ENCODE results near the gene KCNK10. TPM values are rescaled to one million over a fixed set of nuclear protein-coding genes. Genes with fewer than 3 reads are reported as not detected.

Gene KCNK10
- total and polyA plus RNA-seq, 2 of the 8 experiments (the other 6 are each of a cell fraction or from before 2014, with no cell fraction given), result 0.45 to 0.63 TPM

DNA sequence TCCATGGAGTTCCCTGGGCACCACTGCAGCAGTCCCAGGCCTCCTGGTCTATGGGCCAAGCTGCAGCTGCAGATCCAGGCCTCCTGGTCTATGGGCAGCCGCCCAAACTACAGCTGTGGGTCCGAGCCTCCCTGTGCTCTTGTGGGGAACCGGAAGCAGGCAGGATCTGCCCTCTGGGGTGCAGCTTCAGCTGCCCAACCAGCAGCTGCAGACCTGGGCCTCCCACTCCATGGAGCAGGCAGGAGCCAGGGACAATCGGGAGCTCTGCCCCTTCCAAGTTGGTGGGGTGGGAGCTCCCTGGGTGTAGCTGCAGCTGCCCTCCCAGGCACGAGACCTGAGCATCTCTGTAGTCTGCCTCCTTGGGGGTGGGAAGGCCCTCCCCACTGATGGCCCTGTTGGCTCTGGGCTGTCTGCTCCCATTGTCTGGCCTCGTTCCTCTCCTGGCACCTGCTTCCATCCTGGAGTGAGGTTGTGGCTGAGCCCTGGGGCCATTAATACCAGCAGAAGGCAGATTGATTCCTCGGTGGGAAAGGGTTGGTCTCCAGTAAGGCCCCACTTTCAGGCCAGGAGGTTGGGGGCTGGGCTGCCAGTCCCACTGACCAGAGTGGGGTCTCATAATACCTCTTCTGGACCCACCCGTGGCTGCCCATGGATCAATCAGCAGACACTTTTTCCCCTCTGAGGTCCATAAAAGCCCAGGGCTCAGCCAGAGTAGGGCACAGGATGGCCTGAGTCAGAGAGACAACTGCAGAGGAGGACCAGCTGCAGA lies 176.0 kb downstream of the KCNK10 start (continued):
- TF ChIP-seq, protein P1, sequence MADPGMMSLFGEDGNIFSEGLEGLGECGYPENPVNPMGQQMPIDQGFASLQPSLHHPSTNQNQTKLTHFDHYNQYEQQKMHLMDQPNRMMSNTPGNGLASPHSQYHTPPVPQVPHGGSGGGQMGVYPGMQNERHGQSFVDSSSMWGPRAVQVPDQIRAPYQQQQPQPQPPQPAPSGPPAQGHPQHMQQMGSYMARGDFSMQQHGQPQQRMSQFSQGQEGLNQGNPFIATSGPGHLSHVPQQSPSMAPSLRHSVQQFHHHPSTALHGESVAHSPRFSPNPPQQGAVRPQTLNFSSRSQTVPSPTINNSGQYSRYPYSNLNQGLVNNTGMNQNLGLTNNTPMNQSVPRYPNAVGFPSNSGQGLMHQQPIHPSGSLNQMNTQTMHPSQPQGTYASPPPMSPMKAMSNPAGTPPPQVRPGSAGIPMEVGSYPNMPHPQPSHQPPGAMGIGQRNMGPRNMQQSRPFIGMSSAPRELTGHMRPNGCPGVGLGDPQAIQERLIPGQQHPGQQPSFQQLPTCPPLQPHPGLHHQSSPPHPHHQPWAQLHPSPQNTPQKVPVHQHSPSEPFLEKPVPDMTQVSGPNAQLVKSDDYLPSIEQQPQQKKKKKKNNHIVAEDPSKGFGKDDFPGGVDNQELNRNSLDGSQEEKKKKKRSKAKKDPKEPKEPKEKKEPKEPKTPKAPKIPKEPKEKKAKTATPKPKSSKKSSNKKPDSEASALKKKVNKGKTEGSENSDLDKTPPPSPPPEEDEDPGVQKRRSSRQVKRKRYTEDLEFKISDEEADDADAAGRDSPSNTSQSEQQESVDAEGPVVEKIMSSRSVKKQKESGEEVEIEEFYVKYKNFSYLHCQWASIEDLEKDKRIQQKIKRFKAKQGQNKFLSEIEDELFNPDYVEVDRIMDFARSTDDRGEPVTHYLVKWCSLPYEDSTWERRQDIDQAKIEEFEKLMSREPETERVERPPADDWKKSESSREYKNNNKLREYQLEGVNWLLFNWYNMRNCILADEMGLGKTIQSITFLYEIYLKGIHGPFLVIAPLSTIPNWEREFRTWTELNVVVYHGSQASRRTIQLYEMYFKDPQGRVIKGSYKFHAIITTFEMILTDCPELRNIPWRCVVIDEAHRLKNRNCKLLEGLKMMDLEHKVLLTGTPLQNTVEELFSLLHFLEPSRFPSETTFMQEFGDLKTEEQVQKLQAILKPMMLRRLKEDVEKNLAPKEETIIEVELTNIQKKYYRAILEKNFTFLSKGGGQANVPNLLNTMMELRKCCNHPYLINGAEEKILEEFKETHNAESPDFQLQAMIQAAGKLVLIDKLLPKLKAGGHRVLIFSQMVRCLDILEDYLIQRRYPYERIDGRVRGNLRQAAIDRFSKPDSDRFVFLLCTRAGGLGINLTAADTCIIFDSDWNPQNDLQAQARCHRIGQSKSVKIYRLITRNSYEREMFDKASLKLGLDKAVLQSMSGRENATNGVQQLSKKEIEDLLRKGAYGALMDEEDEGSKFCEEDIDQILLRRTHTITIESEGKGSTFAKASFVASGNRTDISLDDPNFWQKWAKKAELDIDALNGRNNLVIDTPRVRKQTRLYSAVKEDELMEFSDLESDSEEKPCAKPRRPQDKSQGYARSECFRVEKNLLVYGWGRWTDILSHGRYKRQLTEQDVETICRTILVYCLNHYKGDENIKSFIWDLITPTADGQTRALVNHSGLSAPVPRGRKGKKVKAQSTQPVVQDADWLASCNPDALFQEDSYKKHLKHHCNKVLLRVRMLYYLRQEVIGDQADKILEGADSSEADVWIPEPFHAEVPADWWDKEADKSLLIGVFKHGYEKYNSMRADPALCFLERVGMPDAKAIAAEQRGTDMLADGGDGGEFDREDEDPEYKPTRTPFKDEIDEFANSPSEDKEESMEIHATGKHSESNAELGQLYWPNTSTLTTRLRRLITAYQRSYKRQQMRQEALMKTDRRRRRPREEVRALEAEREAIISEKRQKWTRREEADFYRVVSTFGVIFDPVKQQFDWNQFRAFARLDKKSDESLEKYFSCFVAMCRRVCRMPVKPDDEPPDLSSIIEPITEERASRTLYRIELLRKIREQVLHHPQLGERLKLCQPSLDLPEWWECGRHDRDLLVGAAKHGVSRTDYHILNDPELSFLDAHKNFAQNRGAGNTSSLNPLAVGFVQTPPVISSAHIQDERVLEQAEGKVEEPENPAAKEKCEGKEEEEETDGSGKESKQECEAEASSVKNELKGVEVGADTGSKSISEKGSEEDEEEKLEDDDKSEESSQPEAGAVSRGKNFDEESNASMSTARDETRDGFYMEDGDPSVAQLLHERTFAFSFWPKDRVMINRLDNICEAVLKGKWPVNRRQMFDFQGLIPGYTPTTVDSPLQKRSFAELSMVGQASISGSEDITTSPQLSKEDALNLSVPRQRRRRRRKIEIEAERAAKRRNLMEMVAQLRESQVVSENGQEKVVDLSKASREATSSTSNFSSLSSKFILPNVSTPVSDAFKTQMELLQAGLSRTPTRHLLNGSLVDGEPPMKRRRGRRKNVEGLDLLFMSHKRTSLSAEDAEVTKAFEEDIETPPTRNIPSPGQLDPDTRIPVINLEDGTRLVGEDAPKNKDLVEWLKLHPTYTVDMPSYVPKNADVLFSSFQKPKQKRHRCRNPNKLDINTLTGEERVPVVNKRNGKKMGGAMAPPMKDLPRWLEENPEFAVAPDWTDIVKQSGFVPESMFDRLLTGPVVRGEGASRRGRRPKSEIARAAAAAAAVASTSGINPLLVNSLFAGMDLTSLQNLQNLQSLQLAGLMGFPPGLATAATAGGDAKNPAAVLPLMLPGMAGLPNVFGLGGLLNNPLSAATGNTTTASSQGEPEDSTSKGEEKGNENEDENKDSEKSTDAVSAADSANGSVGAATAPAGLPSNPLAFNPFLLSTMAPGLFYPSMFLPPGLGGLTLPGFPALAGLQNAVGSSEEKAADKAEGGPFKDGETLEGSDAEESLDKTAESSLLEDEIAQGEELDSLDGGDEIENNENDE (IDR thresholded peaks at IDR 0.05; ENCODE audit: insufficient replicate concordance, low read length), result no peak
- TF ChIP-seq CHD2 (IDR thresholded peaks at IDR 0.05; ENCODE audit: low read length) (no peak), RAD21 (IDR thresholded peaks at IDR 0.05 in 1 of 2, conservative IDR thresholded peaks at IDR 0.05 in 1 of 2; ENCODE audit: low read depth in 2 of 2, low read length in 2 of 2) (no peak), TBP (IDR thresholded peaks at IDR 0.05; ENCODE audit: low read depth, low read length) (no peak)

All from H1 (cell line).